HG03097 (cell line): ENCODE results near the gene SLC39A1.

ENCODE experiments used
- ATAC-seq: cut with Tn5 transposase; IDR thresholded peaks from one replicate; pipeline ENCODE4 v1.9.1; 2021; ENCODE audit not compliant: unreplicated experiment, low FRiP score

The SLC39A1 gene

GRCh38 chr1:153954826-153955225 is 8.5 kb downstream of the SLC39A1 start:
- no peak for ATAC-seq

GRCh38 chr1:153953859-153954365 is 9.4 kb downstream of the SLC39A1 start:
- no peak for ATAC-seq

- ATAC-seq: no peak
Measured at GRCh38 chr1:153951801-153952200, 11.5 kb downstream of the SLC39A1 start.

- no peak for ATAC-seq
Measured at GRCh38 chr1:153951183-153951582, 12.2 kb downstream of the SLC39A1 start.

GRCh38 chr1:153946622-153947241 is 16.6 kb downstream of the SLC39A1 start, which contains the start of gene DENND4B:
TSS of gene DENND4B (minus strand) at chr1:153946718. CDS start at chr1:153944374, 2,344 bp downstream.
- ATAC-seq: peak; percentile 62

GRCh38 chr1:153945795-153946621 is 17.3 kb downstream of the SLC39A1 start:
- peak; percentile 57 for ATAC-seq

- no peak for ATAC-seq
Measured at GRCh38 chr1:153945131-153945794, 18.1 kb downstream of the SLC39A1 start.

- ATAC-seq: no peak
Measured at GRCh38 chr1:153944827-153945117, 18.6 kb downstream of the SLC39A1 start.

- no peak for ATAC-seq
Measured at GRCh38 chr1:153944005-153944826, 19.1 kb downstream of the SLC39A1 start.

GRCh38 chr1:153942766-153943549 is 20.4 kb downstream of the SLC39A1 start:
- ATAC-seq: no peak

GRCh38 chr1:153941826-153942725 is 21.3 kb downstream of the SLC39A1 start:
- no peak for ATAC-seq

- ATAC-seq: no peak
Measured at GRCh38 chr1:153940756-153941155, 22.6 kb downstream of the SLC39A1 start.

- ATAC-seq: no peak
Measured at GRCh38 chr1:153939476-153939875, 23.9 kb downstream of the SLC39A1 start.

GRCh38 chr1:153938996-153939395 is 24.3 kb downstream of the SLC39A1 start:
- no peak for ATAC-seq

GRCh38 chr1:153937331-153937730 is 26.0 kb downstream of the SLC39A1 start:
- ATAC-seq: no peak

GRCh38 chr1:153936011-153936802 is 27.1 kb downstream of the SLC39A1 start:
- no peak for ATAC-seq

GRCh38 chr1:153934746-153935145 is 28.6 kb downstream of the SLC39A1 start:
- ATAC-seq: no peak

- no peak for ATAC-seq
Measured at GRCh38 chr1:153933955-153934354, 29.4 kb downstream of the SLC39A1 start.
